CD4-positive, alpha-beta T cell treated with Interleukin-1 beta for 1 hour (primary cell): ENCODE measurements around the gene LSM12.
A peak's percentile ranks its signal among the peaks of the same experiment; 100 is the strongest.
"Not testable (repeated sequence)": the region's sequence is repeated elsewhere in the genome, so short reads cannot be mapped to it uniquely, and the experiment has no call there.

ENCODE experiments used
- DNase-seq, 2 donors: peaks; one replicate each; pipeline ENCODE4 v3.0.0-alpha.2; 2020 to 2022

Gene LSM12

DNA sequence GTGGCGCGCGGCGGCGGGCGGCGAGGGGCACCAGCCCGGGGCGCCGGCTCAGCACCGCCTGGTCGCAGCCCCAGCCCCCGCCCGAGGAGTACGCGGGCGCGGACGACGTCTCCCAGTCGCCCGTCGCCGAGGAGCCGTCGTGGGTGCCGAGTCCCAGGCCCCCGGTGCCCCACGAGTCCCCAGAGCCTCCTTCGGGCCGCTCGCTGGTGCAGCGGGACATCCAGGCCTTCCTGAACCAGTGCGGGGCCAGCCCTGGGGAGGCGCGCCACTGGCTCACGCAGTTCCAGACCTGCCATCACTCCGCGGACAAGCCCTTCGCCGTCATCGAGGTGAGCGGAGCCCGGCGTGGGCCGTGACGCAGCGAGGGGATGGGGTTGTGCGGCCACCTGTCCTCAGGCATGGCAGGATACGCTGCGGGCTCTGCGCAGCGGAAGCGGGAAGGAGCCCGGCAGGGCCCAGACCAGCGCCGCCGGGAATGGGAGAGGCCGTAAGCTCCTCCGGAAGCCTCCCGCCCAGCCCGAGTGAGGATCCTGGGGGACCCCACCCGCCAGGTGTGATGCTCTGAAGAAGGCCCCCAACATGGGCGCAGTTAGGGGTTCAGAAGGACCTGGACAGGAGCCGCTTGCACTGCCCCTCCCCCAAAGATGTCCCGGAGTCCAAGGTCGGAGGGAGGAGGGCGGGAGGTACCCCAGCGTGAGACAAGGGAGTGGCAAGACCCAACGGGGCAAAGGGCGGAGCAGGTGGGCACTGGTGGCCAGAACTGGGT, 61.5 kb downstream of the LSM12 start:
- DNase-seq = peak; percentile 20 to 25

DNA sequence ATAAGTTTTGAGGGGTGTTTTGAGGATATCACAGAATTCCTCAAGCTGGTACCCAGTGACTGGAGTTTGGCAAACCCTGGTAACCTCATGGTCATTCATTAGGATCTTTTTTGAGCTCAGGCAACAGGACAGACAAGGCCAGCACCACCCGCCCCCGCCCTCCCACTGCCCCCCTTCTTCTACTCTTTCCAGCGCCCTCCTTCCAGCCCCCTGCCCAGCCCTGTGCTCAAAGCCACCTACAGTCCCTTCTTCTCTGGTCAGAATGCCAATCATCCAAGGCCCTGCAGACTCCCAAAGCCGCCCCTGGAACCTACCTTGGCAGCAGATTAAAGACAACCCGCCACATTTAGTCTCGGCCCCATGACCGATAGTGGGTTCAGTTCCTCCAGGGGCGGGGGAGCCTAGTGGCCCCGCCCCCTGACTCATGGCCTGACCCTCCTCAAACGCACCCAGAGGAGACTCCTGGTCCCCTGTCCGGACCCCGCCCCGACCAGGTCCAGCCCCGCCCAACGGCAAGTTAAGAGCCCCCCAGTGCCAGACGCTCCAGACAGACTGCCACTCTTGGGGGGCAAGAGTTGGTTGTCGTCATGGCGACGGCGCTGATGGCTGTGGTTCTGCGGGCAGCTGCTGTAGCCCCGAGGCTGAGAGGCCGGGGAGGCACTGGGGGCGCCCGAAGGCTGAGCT, 62.3 kb downstream of the LSM12 start, which contains the start of gene NAGS:
Gene NAGS, plus strand, starts transcription at position 546 of the 684 bp plus-strand sequence. Its CDS starts 42 bp downstream, at position 588.
- DNase-seq = peak; percentile 13 to 17

DNA sequence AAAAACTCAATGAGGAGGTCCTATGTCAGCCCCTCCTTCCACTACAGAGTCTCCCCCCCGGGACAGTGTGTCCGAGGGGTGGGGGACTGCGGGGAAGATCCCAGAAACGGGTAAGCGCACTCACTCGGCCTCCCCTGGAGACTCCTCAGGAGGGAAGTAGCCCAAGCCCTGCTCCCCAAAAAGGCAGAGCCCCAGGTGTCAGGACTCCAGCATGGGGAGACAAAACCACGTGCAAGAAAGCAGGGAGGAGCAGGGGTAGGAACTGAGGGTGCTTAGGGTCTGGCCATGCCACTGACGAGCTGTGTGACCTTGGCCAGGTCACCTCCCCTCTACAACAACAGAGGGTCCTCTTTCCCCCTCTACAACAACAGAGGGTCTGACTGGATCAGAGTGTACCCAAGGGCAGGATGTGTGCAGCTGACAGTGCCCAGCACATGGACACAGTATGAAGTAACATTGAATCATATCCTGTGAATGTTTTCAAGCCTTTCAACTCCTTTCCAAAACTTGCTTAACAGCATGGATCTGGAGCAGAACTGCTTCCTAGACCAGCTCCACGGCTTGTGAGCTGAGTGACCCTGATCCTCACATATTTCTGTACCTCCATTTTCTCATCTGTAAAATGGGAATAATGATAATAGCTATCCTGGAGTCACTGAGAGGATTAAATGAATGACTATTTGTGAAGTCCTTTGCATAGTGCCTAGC, 64.2 kb downstream of the LSM12 start:
- no peak for DNase-seq

DNA sequence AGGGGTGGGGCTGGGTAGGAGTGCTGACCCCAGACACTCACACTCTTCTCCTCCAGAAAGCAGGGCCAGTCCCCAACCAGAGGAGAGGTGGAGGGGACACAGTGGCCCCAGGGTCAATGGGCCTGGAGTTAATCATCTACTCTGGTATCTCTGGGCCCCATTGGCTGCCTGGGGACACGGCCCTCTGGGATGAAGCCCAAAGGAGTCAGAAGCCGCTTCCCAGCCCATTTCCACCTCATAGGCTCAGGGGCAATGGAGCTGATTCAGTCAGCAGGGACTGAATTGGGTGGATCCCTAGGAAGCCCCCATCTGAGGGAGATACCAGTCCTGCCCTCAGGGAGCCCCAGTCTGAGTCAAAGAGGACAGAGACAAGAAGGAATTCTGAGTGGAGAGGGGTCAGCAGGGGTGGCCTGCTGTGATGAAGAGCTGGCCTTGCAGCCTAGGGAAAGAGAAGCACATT, 65.0 kb downstream of the LSM12 start:
- no peak for DNase-seq

DNA sequence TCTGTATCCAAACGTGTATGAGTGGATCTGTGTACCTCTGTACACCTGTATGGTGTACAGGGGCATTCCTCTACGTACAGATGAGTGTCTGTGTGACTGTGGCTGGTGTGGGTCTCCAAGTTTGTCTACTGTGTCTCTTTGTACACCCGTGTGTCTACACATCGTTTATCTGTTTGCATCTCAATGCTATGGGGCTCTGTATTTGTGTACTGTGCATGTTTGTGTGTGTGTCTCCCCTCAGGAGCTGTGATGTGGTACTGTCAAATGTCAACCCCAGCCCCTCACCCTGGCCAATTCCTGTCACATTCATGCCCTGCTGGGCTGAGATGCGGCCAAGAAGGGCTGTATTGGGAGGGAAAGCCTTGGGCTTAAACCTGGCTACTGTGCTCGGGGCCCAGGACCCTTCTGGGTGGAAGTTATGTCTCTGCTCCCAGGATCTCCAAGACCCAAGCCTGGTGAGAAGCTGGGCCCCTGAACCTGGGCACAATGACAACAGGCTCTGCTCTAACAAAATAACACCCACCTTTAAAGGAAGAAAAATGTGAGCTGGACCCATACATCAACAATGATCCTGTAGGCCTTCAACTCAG, 65.5 kb downstream of the LSM12 start:
- no peak for DNase-seq

DNA sequence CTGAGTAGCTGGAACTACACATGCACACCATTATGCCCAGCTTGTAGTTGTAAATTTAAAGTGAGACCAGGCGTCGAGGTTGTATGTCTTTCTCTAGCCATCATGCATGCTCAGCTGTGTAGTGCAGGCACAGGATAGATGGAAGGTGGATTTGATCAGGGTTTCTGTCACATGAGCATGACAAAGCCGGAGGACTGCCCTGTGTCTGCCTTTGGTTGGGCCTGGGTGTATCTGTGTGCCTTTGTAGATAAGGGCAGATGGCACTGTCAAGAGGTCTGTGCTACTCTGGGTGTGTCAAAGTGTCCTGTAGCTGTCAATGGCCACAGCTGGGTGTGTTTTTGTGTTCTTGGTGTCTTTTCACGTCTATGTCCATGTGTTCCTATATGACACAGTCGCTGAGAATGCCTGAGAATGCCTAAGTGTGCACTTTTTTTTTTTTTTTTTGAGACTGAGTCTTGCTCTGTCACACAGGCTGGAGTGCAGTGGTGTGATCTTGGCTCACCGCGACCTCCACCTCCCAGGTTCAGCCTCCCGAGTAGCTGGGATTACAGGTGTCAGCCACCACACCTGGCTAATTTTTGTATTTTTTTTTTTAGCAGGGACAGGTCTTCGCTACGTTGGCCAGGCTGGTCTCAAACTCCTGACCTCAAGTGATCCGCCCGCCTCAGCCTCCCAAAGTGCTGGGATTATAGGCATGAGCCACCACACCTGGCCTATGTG, 66.2 kb downstream of the LSM12 start:
- DNase-seq = no peak

DNA sequence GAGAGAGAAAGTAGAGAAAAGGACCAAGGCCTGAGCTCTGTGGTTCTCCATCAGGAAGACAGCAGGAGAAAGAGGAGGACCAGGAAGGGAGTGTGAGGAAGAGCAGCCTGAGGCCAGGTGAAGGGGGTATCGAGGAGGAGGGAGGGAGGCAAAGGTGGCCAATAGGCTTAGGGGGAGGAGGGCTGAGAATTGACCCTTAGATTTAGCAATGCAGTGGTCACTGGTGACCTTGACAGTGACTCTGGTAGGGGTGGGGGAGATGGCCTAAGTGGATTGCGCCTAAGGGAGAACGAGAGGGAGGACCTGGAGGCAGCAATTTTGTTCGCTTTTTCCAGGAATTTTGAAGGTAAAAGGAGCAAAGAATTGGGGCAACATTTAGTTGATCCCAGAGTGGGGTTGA, 67.4 kb downstream of the LSM12 start:
- DNase-seq = no peak

DNA sequence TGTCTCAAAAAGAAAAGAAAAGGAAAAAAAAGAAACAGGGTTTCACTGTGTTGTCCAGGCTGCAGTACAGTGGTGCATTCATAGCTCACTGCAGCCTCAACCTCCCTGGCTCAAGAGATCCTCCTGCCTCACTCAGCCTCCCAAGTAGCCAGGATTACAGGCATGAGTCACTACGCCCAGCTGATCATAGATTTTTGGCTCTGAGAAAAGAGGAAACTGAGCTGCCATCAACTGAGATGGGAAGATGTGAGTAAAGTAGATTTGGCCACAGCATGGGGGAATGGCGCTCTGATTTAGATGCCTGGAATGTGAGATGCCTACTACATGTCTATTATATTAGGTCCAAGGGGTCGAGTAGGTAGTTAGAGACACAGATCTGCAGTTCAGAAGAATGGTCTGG, 67.9 kb downstream of the LSM12 start:
- DNase-seq = no peak

DNA sequence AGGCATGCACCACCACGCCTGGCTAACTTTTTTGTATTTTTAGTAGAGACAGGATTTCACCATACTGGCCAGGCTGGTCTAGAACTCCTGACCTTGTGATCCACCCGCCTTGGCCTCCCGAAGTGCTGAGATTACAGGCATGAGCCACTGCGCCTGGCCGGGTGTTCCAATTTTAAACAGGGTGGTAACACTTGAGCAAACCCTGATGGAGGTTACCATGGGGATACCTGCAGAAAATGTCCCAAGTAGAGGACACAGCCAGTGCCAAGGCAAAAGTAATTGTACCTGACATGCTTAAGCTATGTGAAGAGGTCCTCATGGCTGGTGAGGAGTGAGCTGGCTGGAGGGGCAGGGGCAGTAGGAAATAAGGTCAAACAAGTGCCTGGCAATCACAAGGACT, 69.3 kb downstream of the LSM12 start:
- not testable (repeated sequence) for DNase-seq

DNA sequence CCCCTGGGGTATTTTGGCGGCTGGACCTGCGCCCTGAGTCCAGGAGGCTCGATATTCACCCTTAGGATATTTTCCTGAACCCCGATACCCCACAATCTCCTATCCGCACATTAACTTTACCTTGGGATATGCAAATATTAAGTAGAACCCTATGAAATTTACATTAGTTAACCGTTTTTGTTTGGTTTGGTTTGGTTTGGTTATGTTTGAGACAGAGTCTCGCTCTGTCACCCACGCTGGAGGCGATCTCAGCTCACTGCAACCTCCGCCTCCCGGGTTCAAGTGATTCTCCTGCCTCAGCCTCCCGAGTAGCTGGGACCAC, 71.4 kb downstream of the LSM12 start:
- no peak for DNase-seq

DNA sequence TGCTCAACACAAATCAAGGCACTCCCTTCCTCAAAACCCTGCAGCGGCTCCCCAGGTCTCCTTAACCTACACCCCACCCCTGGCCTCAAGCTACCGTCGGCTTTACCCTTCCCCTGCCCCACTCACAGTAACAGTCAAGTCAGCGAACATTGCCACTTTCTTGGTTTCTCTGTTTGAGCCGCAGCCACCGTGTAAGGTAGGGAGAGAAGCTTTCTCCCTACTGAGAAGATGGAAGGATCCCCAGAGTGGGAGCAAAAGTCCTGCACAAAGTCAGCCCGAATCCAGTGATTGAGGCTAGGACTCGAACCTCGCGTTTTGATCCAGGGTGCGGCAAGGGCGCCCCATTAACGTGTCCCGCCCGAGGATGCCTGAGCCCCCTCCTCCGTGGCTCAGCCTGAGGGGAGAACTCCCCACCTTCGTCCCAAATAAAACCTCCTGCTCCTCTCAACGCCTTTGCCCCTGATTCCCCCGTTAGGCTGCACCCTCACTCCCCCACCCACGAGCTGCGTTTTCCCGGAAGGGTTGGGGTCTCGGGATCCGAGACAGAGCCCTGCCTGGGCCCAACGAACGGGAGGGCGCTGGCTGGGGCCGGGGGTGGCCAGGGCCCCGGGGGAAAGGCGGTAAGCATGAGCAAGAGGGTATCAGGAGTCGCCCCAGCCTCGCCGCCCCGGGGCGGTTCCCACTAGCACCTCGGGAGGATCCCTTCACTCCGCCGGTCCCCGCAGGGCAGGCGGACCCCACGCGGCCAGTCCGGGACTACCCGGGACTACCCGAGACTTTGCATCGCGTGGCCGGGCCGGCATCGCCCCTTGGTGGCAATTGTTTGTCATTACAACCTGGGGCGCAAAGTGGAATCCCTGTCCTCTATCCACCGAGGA, 72.0 kb downstream of the LSM12 start:
- peak; percentile 62 to 67 for DNase-seq

DNA sequence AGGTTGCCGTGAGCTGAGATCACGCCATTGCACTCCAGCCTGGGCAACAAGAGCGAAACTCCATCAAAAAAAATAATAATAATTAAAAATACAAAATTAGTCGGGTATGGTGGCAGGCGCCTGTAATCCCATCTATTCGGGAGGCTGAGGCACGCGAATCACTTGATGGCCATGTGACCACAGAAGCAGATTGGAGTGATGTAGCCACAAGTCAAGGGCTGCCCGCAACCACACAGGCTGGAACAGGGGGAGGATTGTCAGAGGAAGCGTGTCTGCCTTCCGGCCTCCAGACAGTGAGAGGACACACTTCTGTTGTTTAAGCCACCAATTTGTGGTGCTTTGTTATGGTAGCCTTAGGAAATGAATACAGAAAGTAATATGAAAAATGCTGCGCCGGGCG, 73.8 kb downstream of the LSM12 start:
- DNase-seq = no peak

DNA sequence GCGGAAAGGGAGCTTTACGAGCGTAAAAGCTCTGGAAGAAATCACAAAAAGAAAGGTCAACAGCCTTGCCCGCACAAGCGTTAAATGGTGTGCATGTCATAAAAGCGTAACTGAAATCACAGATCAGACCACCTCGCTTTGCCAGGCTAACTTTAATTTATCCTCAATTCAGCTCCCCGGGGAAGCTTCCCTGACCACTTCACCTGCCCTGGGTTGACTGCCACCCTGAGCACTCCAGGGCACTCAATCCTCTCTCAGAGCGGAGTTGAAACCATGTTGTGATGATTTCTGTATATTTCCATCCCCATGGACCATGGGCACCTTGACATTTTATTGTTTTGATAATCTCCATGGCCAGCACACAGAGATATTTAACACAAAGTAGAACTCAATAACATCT, 78.2 kb downstream of the LSM12 start:
- DNase-seq = no peak

DNA sequence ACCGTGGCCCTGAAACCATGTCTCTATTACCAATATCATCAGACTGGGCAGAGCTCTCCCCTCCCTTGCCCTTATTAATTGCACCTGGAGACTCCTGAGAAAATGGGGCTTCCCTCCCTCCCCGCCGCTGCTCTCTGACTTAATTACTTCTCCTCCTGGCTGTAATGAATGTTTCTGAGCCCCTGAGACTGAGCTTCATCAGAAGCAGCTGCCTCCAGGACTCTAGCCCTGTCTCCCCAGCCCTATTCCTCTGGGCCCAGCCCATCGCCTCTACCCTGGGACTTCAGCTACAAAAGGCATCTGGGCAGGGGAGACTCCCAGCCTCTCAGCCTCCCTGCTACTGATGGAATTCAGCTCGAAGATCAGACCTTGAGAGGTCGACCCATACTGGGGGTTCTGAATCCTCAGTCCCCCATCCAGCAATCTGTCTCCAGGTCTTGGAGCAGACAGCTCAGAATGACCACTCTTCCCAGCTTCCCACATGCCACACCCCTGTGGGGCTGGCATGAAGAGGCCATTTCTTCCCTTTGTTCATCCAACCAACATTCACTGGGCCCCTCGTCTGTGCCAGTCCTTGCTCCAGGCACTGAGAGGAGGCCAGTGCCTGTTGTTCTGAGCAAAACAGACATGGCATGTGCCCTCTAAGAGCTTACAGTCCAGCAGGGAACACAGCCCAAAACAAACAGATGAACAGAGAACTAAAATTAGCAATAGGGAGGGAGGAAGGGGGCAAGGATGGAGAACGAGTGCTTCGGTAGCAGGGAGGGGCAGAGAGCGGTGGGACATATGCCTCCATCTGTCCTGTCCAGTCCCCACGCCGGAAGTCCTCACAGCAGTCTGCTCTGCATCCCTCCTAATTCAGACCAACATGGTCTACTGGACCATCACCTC, 79.1 kb downstream of the LSM12 start:
- no peak for DNase-seq

DNA sequence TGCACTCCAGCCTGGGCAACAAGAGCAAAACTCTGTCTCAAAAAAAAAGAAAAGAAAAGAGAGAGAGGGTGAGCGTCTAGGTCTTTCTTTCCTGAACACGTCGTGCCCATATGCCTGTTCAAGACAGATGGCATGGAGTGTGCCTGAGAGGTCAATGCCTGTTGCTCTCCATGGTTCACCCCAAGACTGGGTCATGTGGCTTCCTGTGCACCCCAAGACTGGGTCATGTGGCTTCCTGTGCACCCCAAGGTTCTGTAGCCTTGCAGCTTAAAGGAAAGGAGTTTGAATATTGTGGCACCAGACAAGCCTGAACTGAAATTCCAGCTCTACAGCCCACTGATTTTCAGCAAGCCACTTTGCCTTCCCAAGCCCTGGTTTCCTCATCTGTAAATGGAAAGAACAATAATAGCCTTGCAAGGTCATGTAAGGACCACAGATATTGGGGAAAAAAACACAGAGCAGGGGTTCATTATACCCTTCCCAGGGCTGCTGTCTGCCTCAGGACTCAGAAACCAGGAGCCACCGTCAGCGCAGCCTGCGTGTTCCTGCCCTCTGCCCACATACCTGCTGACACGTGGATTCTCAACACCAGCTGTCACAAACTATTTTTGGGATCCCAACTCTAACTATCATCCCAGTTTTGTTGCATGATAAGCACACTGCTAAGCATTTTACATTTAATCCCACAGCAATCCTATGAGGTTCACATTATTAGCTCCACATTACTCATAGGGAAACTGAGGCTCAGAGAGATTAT, 80.1 kb downstream of the LSM12 start:
- DNase-seq = no peak

DNA sequence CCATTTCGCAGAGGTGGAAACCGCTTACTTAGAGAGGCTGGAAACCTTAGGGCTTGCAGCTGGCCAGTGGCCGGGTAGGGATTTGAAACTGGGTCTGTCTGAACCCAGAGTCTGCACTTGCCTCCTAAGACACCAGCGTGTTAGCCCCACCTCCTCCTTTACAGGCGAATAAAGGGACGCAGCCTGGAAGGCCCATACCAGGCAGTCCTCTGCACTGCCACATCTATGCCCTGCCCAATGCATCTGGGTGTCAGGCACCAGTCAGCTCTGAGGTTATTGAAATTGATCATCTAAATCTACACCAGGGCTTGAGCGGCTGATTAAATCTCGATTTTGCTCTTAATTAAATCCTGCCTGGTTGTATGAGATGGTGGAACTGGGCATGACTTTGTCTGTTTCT, 82.0 kb downstream of the LSM12 start:
- no peak for DNase-seq
